GM21423 (cell line): ENCODE results near the gene WDR47.
"Not testable (repeated sequence)": the region's sequence is repeated elsewhere in the genome, so short reads cannot be mapped to it uniquely, and the experiment has no call there.

Experiments used
- ATAC-seq: cut with Tn5 transposase; IDR thresholded peaks from one replicate; pipeline ENCODE4 v1.9.1; 2021; ENCODE audit warnings: mild to moderate bottlenecking, moderate library complexity; ENCODE audit not compliant: unreplicated experiment

Gene WDR47

GRCh38 chr1:108963052-108963686 is 78.7 kb downstream of the WDR47 start, which contains the start of gene CLCC1:
Gene CLCC1 (minus strand): TSS chr1:108963484. CDS start chr1:108950437, 13,047 bp downstream.
- ATAC-seq: peak; percentile 93

GRCh38 chr1:108962681-108963051 is 79.2 kb downstream of the WDR47 start:
- ATAC-seq: no peak

DNA sequence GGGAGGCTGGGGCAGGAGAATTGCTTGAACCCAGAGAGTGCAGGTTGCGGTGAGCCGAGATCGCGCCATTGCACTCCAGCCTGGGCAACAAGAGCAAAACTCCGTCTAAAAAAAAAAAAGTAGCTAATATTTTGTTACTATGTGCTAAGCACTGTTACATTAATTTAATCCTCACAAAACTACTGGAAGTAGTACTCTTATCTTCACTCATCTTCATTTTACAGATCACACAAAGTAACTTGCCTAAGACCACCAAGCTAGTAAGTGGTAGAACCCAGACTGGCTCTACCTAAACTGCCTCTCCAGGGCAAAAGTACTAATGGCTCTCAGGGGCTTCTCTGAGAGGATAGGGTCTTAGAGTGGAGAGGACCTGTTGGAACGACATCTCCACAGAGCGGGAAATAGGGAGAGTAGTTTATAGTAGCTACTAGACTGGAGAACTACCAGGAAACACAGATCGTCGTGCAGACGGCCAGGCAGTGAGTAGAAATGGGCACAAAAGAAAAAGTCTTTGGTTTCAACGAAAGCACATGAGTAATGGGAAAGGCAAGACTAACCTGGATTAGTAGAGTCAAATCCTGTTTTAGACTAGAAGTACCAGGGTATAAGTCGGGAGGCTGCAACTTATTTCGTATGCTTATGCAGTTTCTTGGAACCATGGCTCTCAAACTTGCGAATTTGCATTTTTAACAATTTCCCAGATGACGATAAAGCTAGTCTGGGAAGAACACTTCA is 80.0 kb downstream of the WDR47 start:
- no peak for ATAC-seq

- ATAC-seq: no peak
Observed at GRCh38 chr1:108961198-108961597, 80.7 kb downstream of the WDR47 start.

DNA sequence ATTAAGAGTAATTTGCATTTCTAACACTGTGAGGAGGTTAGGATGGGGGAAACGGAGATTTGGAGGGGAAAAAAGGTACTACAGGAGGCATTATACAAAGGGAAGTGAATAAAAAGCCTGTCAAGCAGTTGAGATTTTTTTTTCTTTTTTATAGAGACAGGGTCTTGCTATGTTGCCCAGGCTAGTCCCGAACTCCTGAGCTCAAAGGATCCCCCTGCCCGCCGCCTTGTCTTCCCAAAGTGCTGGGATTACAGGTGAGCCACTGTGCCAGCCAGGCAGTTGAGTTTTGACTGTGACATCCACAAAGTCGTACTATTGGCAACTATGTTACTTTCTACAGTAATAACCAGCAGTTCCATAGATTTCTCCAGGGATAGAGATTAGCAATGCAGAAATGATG is 81.2 kb downstream of the WDR47 start:
- no peak for ATAC-seq

DNA sequence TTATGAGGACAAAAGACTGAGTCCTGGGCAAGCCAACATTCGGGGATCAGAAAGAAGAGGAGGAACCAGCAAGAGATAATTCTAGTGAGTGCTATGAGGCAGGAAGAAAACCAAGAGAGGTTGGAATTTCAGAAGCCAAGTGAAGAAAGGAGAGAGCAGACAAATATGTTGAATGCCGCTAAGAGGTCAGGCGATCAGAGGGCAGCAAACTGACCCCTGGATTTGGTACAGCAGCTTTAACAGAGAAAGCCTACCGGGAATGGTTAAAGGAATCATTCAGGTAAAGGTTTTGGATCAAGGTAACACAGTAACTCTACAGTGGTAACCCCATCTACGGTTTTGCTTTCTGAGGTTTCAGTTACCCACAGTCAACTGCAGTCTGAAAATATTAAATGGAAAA is 84.0 kb downstream of the WDR47 start:
- no peak for ATAC-seq

GRCh38 chr1:108955881-108956280 is 86.0 kb downstream of the WDR47 start:
- no peak for ATAC-seq

- no peak for ATAC-seq
Observed at GRCh38 chr1:108955111-108955510, 86.8 kb downstream of the WDR47 start.

- no peak for ATAC-seq
Observed at GRCh38 chr1:108953452-108953851, 88.5 kb downstream of the WDR47 start.

DNA sequence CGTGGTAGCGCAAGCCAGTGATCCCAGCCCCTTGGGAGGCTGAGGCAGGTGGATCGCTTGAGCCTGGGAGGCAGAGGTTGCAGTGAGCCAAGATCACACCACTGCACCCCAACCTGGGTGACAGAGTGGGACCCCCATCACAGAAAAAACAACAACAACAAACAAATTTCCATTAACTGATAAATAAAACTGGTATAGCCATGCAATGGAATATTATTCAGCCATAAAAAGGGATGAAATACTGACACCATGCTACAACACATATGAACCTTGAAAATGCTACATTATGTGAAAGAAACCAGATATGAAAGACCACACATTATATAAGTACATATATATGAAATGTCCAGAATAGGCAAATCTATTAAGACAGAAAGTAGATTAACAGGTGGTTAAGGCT is 90.7 kb downstream of the WDR47 start:
- no peak for ATAC-seq

- no peak for ATAC-seq
Observed at GRCh38 chr1:108949044-108949443, 92.9 kb downstream of the WDR47 start.

DNA sequence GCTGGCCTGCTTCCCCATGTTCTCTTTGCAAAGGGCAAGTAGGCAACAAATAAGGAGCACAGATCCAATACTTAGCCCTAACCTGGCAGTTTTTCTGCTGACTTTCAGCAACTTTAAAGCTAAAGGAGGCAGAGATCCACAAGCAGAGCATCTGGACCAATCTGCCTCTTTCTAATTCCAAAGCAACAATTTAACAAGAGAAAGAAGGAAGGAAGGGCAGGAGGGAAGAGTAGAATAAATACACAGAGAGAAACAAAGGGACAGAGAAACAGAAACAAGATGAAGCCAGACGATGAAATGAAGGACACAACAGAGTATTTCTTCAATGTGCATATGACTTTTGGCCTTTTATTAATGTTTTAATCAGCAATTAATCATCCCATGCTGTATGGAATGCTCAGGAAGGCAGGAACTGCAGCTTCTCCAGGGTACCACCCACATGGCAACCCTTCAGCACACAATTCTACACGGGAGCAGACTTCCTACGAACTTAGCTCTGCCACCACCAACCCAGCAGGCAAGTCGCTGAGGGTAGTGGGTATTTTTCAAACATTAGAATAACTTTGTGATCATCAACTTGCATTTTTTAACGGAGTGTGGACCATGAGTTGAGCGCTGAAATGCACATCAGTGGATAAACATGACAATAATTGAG is 93.9 kb downstream of the WDR47 start:
- ATAC-seq: no peak

- ATAC-seq: no peak
Observed at GRCh38 chr1:108936170-108936569, 105.7 kb downstream of the WDR47 start.

DNA sequence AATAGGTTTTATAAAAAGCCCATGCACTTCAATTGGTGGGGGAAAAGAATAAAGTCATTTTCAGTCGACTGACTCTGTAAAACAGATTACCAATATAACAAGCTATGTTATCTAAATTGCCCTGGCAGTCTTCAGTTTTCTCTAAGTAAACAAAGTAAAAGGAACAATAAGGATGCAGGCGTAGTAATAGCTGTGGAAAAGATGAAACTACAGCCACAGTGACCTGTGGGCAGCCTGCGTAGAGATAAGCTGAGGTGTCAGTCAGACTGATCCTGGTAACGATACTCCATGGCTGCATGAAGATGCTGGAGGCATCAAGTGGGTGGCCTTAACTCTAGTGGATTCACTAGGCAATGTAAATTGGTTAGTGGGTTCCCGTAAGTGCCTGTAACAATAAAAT is 108.0 kb downstream of the WDR47 start:
- no peak for ATAC-seq

DNA sequence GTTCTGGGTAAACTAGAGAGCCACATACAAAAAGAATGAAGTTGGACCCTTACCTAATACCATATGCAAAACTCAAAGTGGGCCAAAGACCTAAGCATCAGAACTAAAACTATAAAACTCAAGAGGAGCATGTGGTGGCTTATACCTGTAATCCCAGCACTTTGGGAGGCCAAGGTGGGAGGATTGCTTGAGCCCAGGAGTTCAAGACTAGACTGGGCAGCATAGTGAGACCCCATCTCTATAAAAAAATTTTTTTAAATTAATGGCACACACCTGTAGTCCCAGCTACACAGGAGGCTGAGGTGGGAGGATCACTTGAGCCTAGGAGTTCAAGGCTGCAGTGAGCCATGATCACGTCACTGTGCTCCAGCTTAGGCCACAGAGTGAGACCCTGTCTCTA is 114.3 kb downstream of the WDR47 start:
- ATAC-seq: not testable (repeated sequence)

- no peak for ATAC-seq
Observed at GRCh38 chr1:108925920-108926319, 116.0 kb downstream of the WDR47 start.
